C4-2B (cell line): ENCODE data around the gene AWAT2.

Source experiments
- H3K27ac ChIP-seq: fragments of 450-650 bp; 2 replicates; pipeline ENCODE4 v1.5.1; 2017
- CTCF ChIP-seq: fragments of 450-650 bp; conservative IDR thresholded peaks from 2 replicates; pipeline ENCODE4 v1.5.1; 2017; ENCODE audit warnings: mild to moderate bottlenecking
- ZFX ChIP-seq: fragments of 450-650 bp; IDR thresholded peaks from 2 replicates; pipeline ENCODE4 v1.6.1; 2017

Gene AWAT2

GRCh38 chrX:70082723-70083122 lies 33.0 kb upstream of the AWAT2 start:
- no peak overlapping the region for H3K27ac ChIP-seq
- TF ChIP-seq ZFX (no peak), CTCF (no peak)

GRCh38 chrX:70079870-70080269 lies 30.1 kb upstream of the AWAT2 start:
- TF ChIP-seq ZFX (no peak), CTCF (no peak)
- no peak overlapping the region for H3K27ac ChIP-seq

- TF ChIP-seq CTCF: no peak
- TF ChIP-seq ZFX: no peak
- no peak overlapping the region for H3K27ac ChIP-seq
Observed at GRCh38 chrX:70079297-70079696, 29.6 kb upstream of the AWAT2 start.

- H3K27ac ChIP-seq: no peak overlapping the region
- no peak for TF ChIP-seq CTCF
- TF ChIP-seq ZFX: no peak
Observed at GRCh38 chrX:70066646-70067045, 16.9 kb upstream of the AWAT2 start.

DNA sequence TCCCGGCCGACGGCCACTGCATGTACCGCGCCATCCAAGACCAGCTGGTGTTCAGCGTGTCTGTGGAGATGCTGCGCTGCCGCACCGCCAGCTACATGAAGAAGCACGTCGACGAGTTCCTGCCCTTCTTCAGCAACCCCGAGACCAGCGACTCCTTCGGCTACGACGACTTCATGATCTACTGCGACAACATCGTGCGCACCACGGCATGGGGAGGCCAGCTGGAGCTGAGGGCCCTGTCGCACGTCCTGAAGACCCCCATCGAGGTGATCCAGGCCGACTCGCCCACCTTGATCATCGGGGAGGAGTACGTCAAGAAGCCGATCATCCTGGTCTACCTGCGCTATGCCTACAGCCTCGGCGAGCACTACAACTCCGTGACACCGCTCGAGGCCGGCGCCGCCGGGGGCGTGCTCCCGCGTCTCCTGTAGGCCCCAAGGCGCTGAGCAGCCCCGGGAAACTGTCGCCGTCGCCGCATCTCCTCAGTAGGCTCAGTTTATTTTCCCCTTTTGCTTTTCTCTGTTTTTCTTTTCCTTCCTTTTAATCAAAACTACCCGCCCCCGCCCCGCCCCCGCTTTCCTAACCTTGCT lies 13.3 kb upstream of the AWAT2 start:
- TF ChIP-seq ZFX: no peak
- H3K27ac ChIP-seq: no peak overlapping the region

GRCh38 chrX:70062076-70062475 lies 12.3 kb upstream of the AWAT2 start, which contains the start of gene OTUD6A:
TSS of gene OTUD6A (plus strand) at chrX:70062457. CDS start at chrX:70062525, 68 bp downstream.
- no peak within 1 kb of the TSS for H3K27ac ChIP-seq
- TF ChIP-seq ZFX: no peak
- TF ChIP-seq CTCF: no peak

DNA sequence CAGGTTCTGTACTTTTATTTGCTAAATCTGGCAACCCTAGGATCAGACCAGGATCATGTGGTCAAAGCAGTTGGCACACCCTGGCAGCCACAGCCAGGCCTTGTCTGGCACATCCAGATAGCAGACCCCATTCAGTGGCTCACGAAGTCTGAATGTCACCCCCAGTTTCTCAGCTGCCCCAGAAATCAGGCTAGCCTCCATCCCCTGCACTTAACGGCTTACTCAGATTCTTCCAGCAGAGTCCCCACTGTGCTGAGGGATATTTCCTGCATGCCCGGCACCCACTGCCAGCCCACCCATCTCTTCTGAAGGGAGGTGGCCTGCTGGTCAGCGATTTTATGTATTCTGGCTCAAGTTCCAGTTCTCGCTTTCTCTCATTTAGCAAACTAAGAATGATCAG lies 4.7 kb upstream of the AWAT2 start:
- TF ChIP-seq CTCF: no peak
- TF ChIP-seq ZFX: no peak
- H3K27ac ChIP-seq: no peak overlapping the region

- TF ChIP-seq CTCF (no peak), ZFX (no peak)
- no peak overlapping the region for H3K27ac ChIP-seq
Observed at GRCh38 chrX:70052895-70053615, 3.3 kb upstream of the AWAT2 start.
